HCT116 (cell line): ENCODE measurements around the gene LRFN4.

Experiments
- EZH2phosphoT487 ChIP-seq: fragments of 200-600 bp; IDR thresholded peaks from 2 replicates; pipeline ENCODE4 v1.6.1; 2018; ENCODE audit warnings: antibody characterized with exemption, borderline replicate concordance
- POLR2A ChIP-seq: IDR thresholded peaks from 2 replicates; pipeline ENCODE4 v1.7.0; 2011; ENCODE audit warnings: borderline replicate concordance; ENCODE audit not compliant: insufficient read depth, insufficient read length; ENCODE audit errors: extremely low read depth
- POLR2AphosphoS5 ChIP-seq: IDR thresholded peaks from 2 replicates; pipeline ENCODE4 v1.6.1; 2011; ENCODE audit warnings: mild to moderate bottlenecking, low read depth, low read length, moderate library complexity
- RAD21 ChIP-seq: IDR thresholded peaks from 2 replicates; pipeline ENCODE4 v1.6.1; 2012; ENCODE audit warnings: low read depth, mild to moderate bottlenecking
- SIN3A ChIP-seq: IDR thresholded peaks from 2 replicates; pipeline ENCODE4 v1.6.1; 2012; ENCODE audit warnings: low read depth
- YY1 ChIP-seq: IDR thresholded peaks from 2 replicates; pipeline ENCODE4 v1.6.1; 2011; ENCODE audit warnings: low read length, low read depth, moderate library complexity, mild to moderate bottlenecking; ENCODE audit not compliant: insufficient replicate concordance; ENCODE audit errors: extremely low read depth
- TF ChIP-seq, protein P1 (sequence below), 3 experiments: fragments of 200-600 bp in 1 of 3; sonication (generic) in 1 of 3; IDR thresholded peaks in 2 of 3; conservative IDR thresholded peaks in 1 of 3; 2 replicates each; pipeline ENCODE4 v1.5.1; 2012 to 2017; ENCODE audit warnings: low read depth in 2 of 3, low read length in 2 of 3, antibody characterized with exemption in 1 of 3, borderline replicate concordance in 1 of 3, control low read depth in 1 of 3, mild to moderate bottlenecking in 1 of 3, mixed read lengths in 1 of 3, mixed run types in 1 of 3, moderate library complexity in 1 of 3; ENCODE audit not compliant: insufficient read depth in 1 of 3
- TF ChIP-seq, protein P2 (sequence below): IDR thresholded peaks from 2 replicates; pipeline ENCODE4 v1.6.1; 2012; ENCODE audit warnings: low read depth
- TF ChIP-seq, protein P3 (sequence below): IDR thresholded peaks from 2 replicates; pipeline ENCODE4 v1.6.1; 2012

DNA sequence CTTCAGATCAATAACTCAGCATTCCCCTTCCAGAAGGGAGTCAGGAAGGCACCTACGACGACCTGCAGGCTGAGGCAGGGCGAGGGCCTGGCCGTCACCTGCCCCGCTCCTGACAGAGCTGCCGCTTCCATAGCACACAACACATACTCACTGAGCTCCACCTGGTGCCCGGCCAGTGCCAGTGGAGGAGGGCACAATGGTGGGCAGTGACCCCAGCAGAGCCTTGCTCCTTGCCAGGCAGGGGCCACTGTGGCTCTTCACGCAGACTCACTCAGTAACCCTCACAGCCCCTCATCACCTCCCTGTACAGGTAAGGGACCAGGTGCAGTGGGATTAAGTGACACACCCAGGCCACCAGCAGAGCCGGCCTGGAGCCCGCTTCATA lies 24.6 kb downstream of the LRFN4 start:
- TF ChIP-seq, protein P1, sequence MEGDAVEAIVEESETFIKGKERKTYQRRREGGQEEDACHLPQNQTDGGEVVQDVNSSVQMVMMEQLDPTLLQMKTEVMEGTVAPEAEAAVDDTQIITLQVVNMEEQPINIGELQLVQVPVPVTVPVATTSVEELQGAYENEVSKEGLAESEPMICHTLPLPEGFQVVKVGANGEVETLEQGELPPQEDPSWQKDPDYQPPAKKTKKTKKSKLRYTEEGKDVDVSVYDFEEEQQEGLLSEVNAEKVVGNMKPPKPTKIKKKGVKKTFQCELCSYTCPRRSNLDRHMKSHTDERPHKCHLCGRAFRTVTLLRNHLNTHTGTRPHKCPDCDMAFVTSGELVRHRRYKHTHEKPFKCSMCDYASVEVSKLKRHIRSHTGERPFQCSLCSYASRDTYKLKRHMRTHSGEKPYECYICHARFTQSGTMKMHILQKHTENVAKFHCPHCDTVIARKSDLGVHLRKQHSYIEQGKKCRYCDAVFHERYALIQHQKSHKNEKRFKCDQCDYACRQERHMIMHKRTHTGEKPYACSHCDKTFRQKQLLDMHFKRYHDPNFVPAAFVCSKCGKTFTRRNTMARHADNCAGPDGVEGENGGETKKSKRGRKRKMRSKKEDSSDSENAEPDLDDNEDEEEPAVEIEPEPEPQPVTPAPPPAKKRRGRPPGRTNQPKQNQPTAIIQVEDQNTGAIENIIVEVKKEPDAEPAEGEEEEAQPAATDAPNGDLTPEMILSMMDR (IDR thresholded peaks at IDR 0.05 in 2 of 3, conservative IDR thresholded peaks at IDR 0.05 in 1 of 3; ENCODE audit: borderline replicate concordance in 1 of 3, insufficient read depth in 1 of 3, low read depth in 2 of 3, low read length in 2 of 3): 0 out of 6 replicates have a peak, but pooled peaks of 2 of the 3 experiments have one; percentile 5 to 12
- TF ChIP-seq, protein P2, sequence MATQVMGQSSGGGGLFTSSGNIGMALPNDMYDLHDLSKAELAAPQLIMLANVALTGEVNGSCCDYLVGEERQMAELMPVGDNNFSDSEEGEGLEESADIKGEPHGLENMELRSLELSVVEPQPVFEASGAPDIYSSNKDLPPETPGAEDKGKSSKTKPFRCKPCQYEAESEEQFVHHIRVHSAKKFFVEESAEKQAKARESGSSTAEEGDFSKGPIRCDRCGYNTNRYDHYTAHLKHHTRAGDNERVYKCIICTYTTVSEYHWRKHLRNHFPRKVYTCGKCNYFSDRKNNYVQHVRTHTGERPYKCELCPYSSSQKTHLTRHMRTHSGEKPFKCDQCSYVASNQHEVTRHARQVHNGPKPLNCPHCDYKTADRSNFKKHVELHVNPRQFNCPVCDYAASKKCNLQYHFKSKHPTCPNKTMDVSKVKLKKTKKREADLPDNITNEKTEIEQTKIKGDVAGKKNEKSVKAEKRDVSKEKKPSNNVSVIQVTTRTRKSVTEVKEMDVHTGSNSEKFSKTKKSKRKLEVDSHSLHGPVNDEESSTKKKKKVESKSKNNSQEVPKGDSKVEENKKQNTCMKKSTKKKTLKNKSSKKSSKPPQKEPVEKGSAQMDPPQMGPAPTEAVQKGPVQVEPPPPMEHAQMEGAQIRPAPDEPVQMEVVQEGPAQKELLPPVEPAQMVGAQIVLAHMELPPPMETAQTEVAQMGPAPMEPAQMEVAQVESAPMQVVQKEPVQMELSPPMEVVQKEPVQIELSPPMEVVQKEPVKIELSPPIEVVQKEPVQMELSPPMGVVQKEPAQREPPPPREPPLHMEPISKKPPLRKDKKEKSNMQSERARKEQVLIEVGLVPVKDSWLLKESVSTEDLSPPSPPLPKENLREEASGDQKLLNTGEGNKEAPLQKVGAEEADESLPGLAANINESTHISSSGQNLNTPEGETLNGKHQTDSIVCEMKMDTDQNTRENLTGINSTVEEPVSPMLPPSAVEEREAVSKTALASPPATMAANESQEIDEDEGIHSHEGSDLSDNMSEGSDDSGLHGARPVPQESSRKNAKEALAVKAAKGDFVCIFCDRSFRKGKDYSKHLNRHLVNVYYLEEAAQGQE: no peak
- TF ChIP-seq, protein P3, sequence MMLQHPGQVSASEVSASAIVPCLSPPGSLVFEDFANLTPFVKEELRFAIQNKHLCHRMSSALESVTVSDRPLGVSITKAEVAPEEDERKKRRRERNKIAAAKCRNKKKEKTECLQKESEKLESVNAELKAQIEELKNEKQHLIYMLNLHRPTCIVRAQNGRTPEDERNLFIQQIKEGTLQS: no peak
- TF ChIP-seq POLR2A: no peak
- no peak for TF ChIP-seq POLR2AphosphoS5
- no peak for TF ChIP-seq YY1
- no peak for TF ChIP-seq EZH2phosphoT487
- TF ChIP-seq RAD21: no peak
- TF ChIP-seq SIN3A: no peak
